Hematopoietic multipotent progenitor cell treated with erythropoietin and hydrocortisone succinate and interleukin-3 and kit ligand, for 8 days (in vitro differentiated cells): Measurements from ENCODE around the gene ANO10.
"Not testable (repeated sequence)": the region's sequence is repeated elsewhere in the genome, so short reads cannot be mapped to it uniquely, and the experiment has no call there.

Source experiments
- DNase-seq: peaks from one replicate; pipeline ENCODE4 v3.0.0-alpha.2; 2015

Gene ANO10

DNA sequence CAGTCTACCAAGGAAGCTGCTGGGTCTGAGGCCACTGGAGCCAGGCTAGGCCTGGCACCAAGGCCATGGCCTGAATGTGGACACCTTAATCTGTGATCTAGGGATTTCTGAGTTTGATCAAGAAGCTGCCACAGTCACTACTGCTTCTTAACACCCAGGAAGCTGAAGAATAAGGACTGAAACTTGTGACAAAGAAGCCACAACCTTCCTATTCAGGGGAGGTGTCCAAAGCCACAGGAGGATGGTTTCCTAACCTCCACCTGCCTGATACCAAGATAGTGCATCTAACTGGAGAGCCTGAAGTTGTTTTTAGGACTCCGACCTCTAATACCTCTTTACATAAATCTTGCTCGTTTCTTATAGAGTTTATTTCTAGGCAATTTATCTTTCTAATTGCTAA is 5.5 kb upstream of the ANO10 start:
- no peak for DNase-seq

DNA sequence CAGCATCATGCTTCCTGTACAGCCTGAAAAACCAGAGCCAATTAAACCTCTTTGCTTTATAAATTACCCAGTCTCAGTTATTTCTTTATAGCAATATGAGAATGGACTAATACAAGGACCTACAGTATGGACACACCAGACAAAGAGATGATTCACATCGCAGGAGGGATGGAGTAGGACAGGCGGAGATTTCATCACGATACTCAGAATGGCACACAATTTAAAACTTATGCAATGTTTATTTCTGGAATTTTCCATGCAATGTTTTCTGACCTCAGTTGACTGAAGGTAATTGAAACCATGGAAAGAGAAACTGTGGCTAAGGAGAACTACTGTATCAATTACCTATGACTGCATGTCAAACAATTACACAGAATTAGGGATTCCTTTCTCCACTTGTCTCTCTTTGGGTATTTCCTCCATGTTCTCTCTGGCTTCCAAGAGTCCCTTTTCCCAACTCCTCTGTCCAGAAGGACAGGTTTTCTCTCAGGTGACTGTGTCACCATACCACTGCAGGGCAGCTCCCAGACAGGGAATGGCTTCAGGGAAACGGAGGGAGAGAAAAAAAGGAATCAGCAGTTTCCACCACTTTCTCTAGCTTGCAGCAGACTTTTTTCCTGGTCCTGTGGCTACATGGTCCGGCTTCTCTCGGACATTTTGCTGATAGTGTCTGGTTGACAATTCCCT is 3.0 kb upstream of the ANO10 start:
- DNase-seq: no peak

DNA sequence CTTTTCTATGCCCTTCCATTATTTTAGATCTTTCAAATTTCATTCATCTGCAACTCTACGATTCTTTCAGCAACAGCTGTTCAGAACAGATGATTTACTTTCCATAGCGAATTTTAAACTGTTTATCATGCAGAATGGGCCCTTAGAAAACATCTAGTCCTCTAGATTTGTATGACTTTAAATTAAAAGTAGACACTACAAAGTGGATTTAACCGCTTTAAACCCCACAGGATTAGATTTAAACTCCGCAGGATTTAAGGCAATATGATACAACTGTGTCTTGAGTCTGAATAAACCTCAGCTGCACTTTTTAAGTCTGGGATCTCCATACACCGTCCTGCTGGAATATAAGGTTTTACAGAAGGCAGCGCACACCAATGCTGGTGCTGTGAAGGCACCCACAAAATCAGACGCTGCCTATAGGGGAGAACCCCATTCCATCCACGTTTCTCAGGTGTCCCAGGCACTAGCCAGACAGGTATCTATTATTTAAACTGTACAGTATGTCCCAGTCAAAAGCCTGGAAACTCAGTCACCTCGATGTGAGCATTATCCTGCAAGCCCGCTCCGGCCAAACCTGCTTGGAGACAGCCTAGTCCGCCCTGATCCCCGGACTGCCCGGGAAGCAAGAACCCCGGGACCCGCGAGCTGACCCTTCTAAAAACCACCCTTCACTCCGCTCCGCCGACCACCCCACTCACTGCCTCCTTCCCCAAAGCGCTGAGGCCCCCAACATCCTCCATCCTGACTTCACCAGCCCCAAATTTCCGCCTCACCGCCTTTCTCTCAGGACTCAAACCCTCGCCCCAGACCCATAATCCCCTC is 768 bp downstream of the ANO10 start:
- no peak for DNase-seq

GRCh38 chr3:43619588-43619987 is 2.2 kb downstream of the ANO10 start:
- DNase-seq: no peak

DNA sequence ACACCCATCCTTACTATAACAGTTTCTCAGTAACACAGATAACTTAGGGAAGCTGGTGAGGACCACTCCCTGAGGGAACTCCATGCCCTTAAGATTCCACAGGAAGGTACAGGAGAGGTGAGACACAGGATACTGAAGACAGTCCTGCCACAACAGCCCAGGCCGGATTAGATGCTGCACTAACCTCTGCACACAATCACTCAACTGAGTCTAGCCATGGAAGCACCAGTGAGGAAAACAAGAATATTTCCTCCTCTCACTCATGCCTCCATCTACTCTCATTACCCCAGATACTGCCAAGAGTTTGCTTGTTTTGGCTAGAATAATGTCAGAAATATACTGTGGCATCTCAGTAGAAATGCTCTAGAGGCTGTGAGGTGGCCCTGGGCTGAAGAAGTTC is 3.7 kb downstream of the ANO10 start:
- no peak for DNase-seq

DNA sequence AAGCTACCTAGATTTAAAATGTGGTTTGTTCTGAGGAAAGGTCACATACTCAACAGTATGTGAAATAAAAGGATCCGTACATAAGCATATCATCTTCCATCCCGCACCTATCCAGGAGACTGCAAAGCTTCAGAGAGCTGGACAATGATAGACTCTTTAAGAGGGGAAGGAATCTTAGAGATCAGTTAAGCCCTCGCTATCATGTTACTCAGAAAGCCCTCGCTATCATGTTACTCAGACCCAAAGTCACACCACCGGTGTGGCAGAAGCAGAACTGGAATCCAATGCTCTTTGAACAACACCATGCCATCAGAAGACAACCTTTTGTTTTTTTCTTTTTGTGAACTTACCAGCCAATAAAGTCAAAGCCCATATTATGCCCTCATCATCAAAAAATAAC is 5.8 kb downstream of the ANO10 start:
- no peak for DNase-seq

GRCh38 chr3:43615133-43615532 is 6.7 kb downstream of the ANO10 start:
- DNase-seq: no peak

- DNase-seq: no peak
These were observed 7.8 kb downstream of the ANO10 start for GRCh38 chr3:43613976-43614375.

GRCh38 chr3:43612419-43612818 is 9.4 kb downstream of the ANO10 start:
- no peak for DNase-seq

DNA sequence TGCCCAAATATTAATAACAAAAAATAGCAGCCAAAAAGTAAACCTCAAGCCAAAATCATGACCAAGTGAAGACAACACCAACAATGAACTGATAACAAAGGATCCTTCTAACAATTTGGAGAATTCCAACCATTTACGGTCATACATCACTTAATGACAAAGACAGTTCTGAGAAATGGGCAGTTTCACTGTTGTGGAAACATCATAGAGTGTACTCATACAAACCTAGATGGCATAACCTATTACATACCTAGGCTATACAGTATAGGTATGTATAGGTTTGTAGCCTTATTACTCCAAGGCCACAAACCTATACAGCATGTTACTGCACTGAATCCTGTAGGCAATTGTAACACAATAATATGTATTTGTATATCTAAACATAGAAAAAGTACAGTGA is 12.4 kb downstream of the ANO10 start:
- DNase-seq: no peak

DNA sequence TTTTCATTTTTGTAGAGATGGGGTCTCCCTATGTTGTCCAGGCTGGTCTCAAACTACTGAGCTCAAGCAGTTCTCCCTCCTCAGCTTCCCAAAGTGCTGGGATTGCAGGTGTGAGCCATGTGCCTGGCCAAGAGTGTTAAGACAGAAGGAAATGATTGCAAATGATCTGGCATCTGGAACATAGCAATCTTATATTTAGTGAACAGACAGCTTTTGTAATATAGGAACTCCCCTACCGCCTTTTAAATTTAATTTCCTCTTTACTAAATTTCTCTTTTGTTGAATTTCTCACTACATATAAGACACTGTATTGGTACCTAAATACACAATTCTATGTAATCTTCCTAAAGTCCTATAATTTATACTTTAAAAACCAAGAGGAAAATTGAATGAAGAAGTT is 13.1 kb downstream of the ANO10 start:
- DNase-seq: no peak

DNA sequence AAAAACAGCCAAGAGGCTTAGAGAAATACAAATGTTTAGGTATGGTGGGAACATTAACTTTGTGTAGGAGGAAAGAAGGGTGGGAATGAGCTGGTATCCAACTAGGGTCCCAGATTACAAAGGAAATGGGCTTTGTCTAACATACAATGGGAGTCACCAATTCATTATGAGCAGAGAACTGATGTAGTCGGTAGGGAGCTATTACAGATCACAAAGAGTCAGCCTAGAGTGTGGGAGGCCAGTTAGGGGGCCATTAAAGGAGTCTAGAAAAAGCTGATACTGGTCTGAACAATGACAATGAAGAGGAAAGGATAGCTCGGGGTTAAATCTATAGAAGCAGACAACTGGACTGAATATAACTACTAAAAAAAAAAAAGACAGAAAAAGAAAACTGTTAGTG is 15.5 kb downstream of the ANO10 start:
- no peak for DNase-seq

GRCh38 chr3:43599959-43600358 is 21.9 kb downstream of the ANO10 start:
- not testable (repeated sequence) for DNase-seq

DNA sequence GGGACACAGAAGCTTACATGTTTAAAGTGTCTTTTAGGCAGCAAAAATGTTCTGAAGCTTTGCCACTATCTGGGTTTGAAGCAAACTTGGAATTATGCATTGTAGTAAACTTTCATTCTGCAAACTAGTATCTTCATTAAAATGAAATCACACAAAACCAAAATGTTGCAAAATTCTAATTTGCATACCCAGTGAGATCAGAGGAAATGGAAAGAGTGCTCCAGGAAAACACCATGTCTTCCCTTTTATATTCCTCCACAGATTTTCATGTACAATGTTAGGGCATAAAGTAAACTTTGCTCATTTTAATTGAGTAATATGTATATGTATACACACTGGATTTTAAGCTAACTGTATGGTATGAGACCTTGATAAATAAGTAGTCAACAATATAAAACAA is 23.9 kb downstream of the ANO10 start:
- no peak for DNase-seq

GRCh38 chr3:43596178-43596577 is 25.6 kb downstream of the ANO10 start:
- not testable (repeated sequence) for DNase-seq

DNA sequence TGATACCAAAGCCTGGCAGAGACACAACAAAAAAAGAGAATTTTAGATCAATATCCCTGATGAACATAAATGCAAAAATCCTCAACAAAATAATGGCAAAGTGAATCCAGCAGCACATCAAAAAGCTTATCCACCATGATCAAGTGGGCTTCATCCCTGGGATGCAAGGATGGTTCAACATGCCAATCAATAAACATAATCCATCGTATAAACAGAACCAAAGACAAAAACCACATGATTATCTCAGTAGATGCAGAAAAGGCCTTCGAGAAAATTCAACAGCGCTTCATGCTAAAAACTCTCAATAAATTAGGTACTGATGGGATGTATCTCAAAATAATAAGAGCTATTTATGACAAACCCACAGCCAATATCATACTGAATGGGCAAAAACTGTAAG is 26.5 kb downstream of the ANO10 start:
- not testable (repeated sequence) for DNase-seq

DNA sequence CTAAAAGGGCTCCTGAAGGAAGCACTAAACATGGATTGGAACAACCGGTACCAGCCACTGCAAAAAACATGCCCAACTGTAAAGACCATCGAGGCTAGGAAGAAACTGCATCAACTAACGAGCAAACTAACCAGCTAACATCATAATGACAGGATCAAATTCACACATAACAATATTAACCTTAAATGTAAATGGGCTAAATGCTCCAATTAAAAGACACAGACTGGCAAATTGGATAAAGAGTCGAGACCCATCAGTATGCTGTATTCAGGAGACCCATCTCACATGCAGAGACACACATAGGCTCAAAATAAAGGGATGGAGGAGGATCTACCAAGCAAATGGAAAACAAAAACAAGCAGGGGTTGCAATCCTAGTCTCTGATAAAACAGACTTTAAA is 28.2 kb downstream of the ANO10 start:
- DNase-seq: not testable (repeated sequence)

DNA sequence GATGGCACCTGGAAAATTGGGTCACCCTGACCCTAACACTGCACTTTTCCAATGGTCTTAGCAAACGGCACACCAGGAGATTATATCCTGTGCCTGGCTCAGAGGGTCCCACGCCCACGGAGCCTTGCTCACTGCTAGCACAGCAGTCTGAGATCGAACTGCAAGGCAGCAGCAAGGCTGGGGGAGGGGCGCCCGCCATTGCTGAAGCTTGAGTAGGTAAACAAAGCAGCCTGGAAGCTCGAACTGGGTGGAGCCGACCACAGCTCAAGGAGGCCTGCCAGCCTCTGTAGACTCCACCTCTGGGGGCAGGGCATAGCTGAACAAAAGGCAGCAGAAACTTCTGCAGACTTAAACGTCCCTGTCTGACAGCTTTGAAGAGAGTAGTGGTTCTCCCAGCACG is 29.9 kb downstream of the ANO10 start:
- DNase-seq: not testable (repeated sequence)

GRCh38 chr3:43587303-43587702 is 34.5 kb downstream of the ANO10 start:
- no peak for DNase-seq

- no peak for DNase-seq
These were observed 37.6 kb downstream of the ANO10 start for GRCh38 chr3:43584043-43584826.

DNA sequence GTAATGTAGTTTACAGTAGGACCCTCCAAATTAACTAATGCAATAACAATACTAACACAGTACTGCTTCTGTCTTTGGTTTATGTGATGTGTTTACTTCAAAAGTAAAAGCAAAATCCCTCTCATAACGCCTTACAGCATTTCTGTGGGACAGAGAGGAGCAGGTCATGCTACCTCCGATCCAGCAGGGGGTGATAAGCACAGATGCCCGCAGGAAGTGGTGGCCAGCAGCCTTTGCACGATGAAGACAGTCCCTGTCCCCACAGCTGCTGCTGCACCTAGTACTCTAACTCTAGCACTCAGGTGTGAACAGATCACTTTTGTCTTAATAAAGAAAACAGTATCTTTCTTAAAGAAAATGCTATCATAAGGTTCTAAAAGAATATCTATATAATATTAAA is 38.3 kb downstream of the ANO10 start:
- DNase-seq: no peak

DNA sequence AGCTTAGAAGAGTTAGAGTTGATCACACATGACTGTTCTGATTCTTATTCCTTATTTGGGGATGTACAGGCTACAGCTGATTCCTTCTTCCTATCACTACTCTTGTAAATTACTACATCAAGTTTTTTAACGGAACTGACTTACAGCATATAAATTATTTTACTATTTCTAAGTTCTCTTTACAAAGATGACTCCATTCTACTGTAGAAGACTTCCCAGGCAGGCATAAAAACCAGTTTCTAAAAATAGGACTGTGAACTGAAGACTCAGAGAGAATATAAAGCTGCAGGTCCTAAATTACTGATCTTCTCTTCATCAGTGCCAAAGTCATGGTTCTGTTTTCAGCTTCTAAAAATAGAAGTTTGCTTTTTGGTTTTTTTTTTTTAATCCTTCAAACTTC is 38.9 kb downstream of the ANO10 start:
- DNase-seq: no peak

- DNase-seq: no peak
These were observed 40.5 kb downstream of the ANO10 start for GRCh38 chr3:43581343-43581742.

DNA sequence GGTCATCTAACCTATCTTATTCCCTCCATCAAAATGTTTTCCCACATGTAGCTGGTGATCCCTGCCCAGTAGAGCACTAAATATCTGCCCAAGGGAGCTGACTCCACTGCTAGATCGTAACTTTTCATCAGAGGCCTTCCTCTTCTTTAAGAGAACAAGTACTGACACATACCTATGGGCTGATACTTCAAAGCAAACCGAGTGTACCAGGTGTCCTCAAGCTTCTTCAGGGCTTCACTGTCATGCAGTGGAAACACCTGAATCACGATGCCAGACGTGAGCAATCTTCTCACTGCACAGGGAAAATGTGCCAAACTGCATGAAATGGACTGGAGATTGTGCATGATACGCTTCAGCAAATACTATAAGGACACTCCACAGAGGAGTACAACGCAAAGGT is 41.6 kb downstream of the ANO10 start:
- DNase-seq: no peak
